ENCODE results near the gene TFPI. TPM values are rescaled to one million over a fixed set of nuclear protein-coding genes. Genes with fewer than 3 reads are reported as not detected.
A peak's percentile ranks its signal among the peaks of the same experiment; 100 is the strongest.

TFPI gene
- total and polyA plus RNA-seq, 2 donors (not counting 3 experiments of a cell fraction or from before 2014, with no cell fraction given) = 177 to 286 TPM

GRCh38 chr2:187442778-187443177 is 111.5 kb downstream of the TFPI start:
- ChIA-PET CTCF (interaction anchor here (1.5 to 2.2 kb wide), 2 partner anchors 18 to 305 kb away, joined by 5 to 6 read pairs; no protein-coding TSS in a partner anchor), POLR2A (no interaction called here)
- peak overlapping the region in 2 of 3 experiments; percentile 60 to 100 for H3K4me3 ChIP-seq (replicated peaks in 1 of 3; ENCODE audit: insufficient read depth in 1 of 3, low read depth in 1 of 3, low read length in 3 of 3)
- H4K20me1 ChIP-seq (replicated peaks; ENCODE audit: control insufficient read depth, extremely low read depth, insufficient read depth, low read length) = no peaks in the 10 kb centered on the region
- no peaks in the 10 kb centered on the region for H3K27me3 ChIP-seq (ENCODE audit: control insufficient read depth in 2 of 2, insufficient read depth in 2 of 2, low read length in 2 of 2)
- H3K79me2 ChIP-seq (ENCODE audit: control insufficient read depth, insufficient read depth, low read length) = peaks cover 98% of the 10 kb centered on the region
- no TSS peak for BruUV-seq (replicated peaks)
- H3K9me1 ChIP-seq (replicated peaks; ENCODE audit: control insufficient read depth, extremely low read depth, insufficient read depth, low read length) = no peaks in the 10 kb centered on the region
- peak overlapping the region; percentile 100 for H3K4me2 ChIP-seq (ENCODE audit: insufficient read depth, low read length)
- peaks cover 0 to 4% of the 10 kb centered on the region in 2 experiments for H3K36me3 ChIP-seq (ENCODE audit: control insufficient read depth in 2 of 2, extremely low read depth in 1 of 2, insufficient read depth in 2 of 2, low read length in 2 of 2)
- peak; percentile 59 for DNase-seq (ENCODE audit: low read depth, low spot score)
- H3K4me1 ChIP-seq (ENCODE audit: control insufficient read depth, extremely low read depth, insufficient read depth, low read length) = peaks cover 64% of the 10 kb centered on the region
- no peak overlapping the region for H2AFZ ChIP-seq (ENCODE audit: low read depth, low read length)
- intact Hi-C loops (cut with micrococcal nuclease) (no loop called here), dilution Hi-C loops (cut with MboI; ENCODE audit: extremely low pct_ligation_motif_present, low sequenced_read_pairs) (loop anchor here (25.0 kb wide), 1 partner anchor 530 kb away; no protein-coding TSS in a partner anchor)
- H3K27ac ChIP-seq (ENCODE audit: insufficient read depth, low read depth, low read length) = peak overlapping the region; percentile 88
- peak overlapping the region; percentile 99 for H3K9ac ChIP-seq (replicated peaks; ENCODE audit: extremely low read depth, insufficient read depth, low read length)
- H3K9me3 ChIP-seq (replicated peaks; ENCODE audit: control insufficient read depth, insufficient read depth, low read length) = no peaks in the 10 kb centered on the region
- TF ChIP-seq MAX (IDR thresholded peaks at IDR 0.05; ENCODE audit: insufficient read depth, insufficient read length) (no peak), JUN (IDR thresholded peaks at IDR 0.05; ENCODE audit: borderline replicate concordance, insufficient read depth, insufficient read length, low read depth) (no peak), POLR2A (IDR thresholded peaks at IDR 0.05; ENCODE audit: low read depth, low read length) (no peak), MYC (IDR thresholded peaks at IDR 0.05; ENCODE audit: low read depth, low read length) (no peak), FOS (IDR thresholded peaks at IDR 0.05; ENCODE audit: borderline replicate concordance, insufficient read depth, low read length) (no peak), POLR2AphosphoS5 (IDR thresholded peaks at IDR 0.05; ENCODE audit: insufficient read depth, low read depth, low read length) (no peak), GATA2 (IDR thresholded peaks at IDR 0.05; ENCODE audit: insufficient read depth, insufficient read length, low read depth, low read length) (no peak), EZH2 (IDR thresholded peaks at IDR 0.05; ENCODE audit: borderline replicate concordance, low read depth, low read length, severe bottlenecking) (no peak)
- TF ChIP-seq, protein P1, sequence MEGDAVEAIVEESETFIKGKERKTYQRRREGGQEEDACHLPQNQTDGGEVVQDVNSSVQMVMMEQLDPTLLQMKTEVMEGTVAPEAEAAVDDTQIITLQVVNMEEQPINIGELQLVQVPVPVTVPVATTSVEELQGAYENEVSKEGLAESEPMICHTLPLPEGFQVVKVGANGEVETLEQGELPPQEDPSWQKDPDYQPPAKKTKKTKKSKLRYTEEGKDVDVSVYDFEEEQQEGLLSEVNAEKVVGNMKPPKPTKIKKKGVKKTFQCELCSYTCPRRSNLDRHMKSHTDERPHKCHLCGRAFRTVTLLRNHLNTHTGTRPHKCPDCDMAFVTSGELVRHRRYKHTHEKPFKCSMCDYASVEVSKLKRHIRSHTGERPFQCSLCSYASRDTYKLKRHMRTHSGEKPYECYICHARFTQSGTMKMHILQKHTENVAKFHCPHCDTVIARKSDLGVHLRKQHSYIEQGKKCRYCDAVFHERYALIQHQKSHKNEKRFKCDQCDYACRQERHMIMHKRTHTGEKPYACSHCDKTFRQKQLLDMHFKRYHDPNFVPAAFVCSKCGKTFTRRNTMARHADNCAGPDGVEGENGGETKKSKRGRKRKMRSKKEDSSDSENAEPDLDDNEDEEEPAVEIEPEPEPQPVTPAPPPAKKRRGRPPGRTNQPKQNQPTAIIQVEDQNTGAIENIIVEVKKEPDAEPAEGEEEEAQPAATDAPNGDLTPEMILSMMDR (IDR thresholded peaks at IDR 0.05; ENCODE audit: extremely low read depth in 1 of 2, insufficient read depth in 1 of 2, low read depth in 1 of 2, low read length in 2 of 2) = no peak
- no peak for FAIRE-seq
